ENCODE measurements around the gene RNF26. TPM values are rescaled to one million over a fixed set of nuclear protein-coding genes. Genes with fewer than 3 reads are reported as not detected.

RNF26 gene
- total RNA-seq, 1 donor from 2014 or later, result 13.2 TPM

DNA sequence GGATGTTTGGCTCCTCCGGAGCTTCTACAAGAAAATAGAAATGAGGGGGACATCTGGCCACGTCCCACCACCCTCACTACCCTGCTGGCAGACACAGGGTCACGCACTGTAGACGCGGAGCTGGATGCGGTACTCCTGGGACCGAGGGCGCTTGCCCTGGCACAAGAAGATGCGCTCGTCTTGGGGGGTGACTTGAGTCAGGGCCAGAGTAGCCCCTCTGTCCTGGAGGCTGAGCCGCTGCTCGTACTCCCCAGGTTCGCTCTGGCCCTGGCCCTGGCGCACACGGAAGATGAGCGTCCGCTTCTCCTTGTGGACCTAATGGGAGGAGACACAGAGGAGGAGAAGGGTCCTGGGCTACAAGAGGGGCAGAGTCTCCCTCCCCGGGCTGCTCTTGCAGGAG, 19.6 kb upstream of the RNF26 start:
- DNase-seq (no peak), ATAC-seq (no peak)
- intact Hi-C loops (cut with micrococcal nuclease), result no loop called here

DNA sequence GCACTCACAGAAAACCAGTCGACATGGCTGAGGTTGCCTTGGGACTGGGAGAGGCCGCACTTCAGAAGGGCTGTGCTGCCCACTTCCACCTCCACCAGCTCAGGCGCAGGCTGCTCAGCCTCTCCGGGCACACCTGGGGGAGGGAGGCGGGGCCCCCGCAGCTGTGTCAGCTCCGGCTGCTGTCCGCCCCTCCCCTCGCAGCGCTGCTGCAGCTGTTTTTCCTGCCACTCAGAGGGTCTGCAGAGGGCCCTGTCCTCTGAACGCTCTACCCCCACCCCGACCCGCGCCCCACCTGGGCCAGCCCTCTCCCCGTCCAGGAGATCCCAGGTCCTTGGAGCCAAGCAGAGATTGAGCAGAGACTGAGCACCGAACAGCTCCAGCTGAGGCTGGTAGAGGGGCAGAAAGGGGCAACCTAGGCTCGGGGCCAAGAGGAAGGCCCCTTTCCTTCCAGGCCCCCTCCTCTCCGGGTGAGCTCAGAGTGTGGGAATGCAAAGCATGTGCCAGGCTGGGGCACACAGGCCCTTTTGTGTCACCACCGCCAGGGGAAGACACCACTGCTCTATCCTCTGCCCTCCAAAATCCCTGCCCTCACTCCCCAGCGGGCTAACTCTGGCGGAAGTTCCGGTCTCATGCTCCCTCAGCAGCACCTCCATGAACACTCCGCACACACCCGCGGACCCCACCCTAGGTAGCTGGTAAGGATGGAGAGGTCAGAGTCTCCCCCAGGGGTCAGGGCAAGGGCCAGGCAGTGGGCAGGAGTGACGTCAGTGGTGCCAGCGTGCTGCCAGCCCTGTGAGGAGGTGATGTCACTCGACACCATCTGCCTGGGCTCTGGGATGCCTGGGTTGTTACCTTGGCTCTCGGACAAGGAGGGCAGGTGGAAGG, 19.0 kb upstream of the RNF26 start:
- intact Hi-C loops (cut with micrococcal nuclease), result no loop called here
- DNase-seq (peak; percentile 58), ATAC-seq (peak; percentile 60)

DNA sequence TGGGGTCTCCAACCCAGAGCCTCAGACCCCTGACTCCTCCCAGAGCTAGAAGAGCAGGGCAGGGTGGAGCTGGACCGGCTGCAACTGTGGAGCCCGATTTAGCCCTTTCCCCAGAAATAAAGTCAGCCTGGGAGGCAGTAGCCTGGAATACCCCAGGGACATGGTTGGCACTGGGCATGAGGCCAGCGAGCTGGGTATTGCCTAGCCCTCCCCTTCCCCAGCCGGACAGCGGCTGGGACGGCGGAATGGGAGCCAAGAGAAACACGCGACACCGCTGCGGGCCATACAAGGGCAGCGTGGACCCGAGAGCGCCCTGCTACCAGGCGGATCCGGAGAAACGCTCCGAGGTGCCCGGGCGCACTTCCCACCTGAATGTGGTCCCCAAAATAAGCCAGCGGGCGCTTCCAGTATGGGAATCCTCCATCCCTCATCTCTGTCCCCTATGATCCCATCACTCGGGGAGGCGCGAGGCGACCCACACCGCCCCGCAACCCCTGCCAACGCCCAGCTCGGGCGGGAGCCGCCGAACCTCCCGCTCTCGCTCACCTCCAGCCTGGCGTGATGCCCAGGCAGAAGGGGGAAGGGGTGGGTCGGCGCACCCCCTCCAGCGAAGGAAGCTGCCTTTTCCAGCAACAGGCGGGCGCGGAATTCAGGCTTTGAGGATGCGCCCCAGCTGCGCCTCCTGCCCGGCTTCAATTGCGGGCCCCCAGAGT, 18.2 kb upstream of the RNF26 start:
- intact Hi-C loops (cut with micrococcal nuclease), result no loop called here
- ATAC-seq (peak; percentile 61), DNase-seq (peak; percentile 82)

DNA sequence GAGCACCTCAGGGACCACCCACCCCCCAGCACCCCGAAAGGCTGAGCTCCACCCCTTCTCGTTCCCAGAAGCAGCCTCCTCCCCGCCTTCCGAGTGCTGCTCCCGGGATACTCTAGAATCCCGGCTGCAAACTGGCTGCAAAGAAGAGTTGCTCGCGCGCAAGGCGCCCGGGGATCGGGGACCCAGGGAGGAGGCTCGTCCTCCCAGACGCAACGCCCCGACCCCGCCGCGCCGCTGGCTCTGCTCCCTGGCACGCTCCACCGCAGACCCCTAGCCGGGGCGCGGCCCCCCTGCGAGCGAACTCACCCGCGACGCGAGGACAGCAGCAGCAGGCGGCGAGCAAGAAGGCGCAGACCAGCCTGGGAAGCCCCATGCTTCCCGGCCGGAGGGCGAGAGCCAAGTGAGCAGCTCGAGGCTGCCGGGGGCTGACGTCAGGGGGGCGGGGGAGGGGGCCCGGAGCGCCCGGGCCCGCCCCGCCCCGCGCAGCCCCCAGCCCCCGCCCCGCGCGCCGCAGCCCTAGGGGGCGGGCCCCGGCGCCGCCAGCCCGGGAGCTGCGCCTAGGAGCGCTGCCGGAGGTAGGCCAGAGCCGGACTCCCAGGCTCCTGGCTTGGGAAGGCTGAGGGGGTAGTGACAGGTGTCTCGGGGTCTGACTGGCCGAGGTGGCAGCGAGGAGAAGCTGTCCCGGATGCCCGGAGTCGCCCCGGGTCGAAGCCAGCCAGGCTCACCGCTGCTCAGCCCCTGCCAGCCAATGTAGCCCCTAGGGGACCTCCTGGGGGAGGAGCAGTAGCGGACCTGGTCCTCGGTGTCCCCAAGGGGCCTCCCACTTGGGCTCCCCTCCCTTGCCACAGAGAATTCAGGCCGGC, 17.4 kb upstream of the RNF26 start, which contains the start of gene MCAM:
MCAM (minus strand) TSS at position 402 of the 863 bp plus-strand sequence; CDS start at position 373, 29 bp downstream.
- intact Hi-C loops (cut with micrococcal nuclease), result no loop called here
- peak; percentile 43 for ATAC-seq
- DNase-seq, result peak; percentile 56

DNA sequence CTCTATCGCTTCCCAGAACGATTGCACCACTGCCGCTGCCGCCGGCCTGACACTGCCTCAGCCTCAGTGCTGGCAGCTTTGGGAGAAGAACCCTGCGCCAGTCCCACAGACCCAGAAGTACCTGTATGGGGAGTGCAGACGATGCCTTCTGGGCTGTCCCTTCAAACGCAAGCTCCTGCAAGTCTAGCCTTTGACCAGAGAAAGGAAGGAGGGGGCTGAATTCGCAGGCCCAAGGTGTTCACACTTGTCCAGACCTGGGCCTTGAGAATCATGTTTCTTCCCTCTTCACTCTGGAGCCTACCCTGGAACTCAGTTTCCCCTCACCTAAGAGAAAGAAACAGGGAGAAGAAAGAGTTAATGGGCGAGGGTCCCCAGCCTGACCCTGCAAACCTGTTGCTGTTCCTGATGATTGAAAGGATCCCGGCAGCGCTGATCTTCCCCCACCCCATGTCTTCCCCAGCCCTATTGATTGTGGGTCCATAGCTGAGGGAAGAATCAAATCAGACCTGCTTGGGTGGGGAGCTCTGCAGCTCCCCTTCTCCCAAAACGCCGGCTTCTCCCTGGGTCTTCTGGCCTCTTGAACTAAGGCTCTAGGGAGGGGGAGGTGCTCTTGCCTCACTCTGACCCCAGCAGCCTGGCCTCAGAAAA, 16.6 kb upstream of the RNF26 start:
- DNase-seq, result no peak
- ATAC-seq, result no peak
- intact Hi-C loops (cut with micrococcal nuclease), result no loop called here

DNA sequence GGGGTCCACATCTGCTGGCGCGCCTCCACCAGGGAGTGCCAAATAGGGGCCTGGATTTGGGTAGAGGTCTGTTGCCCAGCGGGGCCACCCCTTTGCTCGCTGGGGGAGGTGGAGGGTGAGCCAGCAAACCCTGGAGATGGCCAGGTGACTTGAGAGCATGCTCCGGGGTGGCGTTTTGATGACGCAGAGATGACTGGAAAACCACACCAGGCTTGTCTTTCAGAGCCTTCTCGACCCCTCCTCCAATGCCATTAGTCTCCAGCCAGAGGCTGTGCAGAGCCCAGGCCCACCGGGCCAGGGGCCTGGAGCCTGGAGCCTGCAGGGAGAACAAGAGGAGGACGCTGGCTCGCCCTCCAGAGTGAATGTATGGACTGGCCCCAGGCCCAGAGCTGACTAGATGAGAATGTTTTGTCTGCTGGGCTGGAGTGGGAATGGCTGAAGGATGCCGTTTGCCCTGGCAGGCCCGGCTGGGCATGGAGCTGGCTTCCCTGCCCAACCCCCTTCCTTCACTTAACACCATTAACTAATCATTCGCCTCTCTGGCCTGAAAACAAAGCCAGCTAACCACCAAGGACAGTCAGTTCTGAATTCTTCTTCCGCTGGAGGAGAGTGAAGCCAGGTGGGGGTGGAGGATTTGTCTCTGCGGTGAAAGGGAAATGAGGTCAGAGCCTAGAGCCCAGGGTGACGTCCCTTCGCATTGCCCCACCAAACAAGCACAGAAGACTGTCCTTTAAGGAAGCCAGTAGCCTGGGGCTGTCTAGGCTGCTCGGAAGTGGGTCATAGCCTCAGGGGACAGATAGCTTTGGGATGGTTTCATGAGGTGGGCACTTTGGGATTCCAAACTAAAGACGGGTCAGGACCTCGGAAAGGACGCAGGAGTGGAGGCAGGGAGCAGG, 15.8 kb upstream of the RNF26 start:
- intact Hi-C loops (cut with micrococcal nuclease), result no loop called here
- no peak for ATAC-seq
- no peak for DNase-seq

DNA sequence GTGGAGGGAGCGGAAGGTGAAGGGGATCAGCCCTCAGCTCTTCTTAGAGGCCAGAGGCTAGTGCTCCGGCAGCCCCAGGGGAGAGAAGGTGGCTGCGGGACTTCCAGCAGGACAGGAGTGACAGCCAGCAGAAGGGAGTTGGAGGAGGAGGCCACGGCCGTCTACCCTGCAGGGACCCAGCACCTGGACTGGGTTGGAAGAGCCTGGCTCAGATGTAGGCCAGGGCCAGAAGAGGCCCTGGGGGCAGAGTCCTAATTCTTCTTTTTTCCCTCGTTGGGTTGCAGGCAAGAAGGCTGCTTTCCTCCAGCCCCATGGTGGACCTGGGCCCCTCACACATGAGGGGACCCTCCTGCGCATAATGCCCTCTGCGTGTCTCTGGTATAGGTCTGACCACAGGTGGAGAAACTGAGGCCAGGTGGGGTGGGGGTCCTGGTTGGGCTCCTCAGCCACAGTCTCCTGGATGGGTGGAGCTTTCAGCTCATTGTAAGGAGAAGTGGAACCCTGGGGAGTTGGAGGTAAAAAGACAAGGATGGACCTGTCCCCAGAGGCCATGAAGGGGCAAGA, 15.1 kb upstream of the RNF26 start:
- intact Hi-C loops (cut with micrococcal nuclease), result no loop called here
- DNase-seq, result no peak
- ATAC-seq, result no peak

DNA sequence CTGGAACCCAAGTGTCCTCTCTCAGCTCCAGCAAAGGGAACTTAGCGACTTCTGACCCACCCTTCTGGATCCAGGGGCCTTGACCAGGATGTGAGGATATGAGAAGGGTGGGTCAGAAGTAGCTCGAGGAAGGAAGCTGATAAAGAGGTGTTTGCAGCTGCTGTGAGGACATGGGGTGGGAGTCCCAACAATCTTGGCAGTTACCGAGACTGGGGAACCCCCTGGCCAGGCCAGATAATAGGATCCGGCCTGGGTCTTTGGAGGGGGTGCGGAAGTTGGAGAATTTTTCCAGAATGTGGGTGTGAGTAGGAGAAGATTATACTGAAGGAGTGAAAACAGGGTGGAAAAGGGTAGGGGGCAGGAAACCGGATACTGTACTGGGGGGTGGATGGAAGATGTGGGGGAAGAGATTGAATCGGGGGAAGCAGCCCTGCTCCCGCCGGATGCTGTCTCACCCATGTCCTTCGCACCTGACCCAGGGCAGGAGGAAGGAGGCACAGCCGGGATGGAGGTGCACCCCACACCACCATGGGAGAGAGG, 14.6 kb upstream of the RNF26 start:
- intact Hi-C loops (cut with micrococcal nuclease), result no loop called here
- DNase-seq (no peak), ATAC-seq (no peak)

DNA sequence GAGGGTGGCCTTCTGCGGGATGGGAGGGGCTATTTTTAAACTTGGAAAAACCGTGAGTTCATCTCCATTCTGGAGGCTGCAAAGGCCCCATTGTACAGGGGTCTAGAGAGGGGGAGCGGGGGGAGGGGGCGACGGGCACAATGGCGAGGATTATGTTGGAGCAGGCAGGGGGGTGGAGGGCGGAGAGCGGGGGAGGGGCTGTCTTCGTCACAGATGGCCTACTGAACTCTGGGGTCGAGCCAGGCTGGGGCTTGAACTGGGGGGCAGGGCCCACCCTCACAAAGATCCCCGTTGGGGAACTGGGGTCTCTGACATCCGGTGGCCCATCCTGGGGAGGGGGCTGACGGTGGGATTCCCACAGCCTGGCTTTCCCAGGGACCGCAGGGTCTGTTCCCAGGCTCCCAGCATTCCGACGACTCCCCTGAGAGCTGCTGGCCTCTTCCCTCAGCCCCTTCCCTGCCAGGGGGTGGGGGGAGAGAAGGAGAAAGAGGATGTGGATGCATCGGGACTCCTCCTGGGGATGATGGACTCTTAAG, 14.0 kb upstream of the RNF26 start:
- peak; percentile 50 for DNase-seq
- peak; percentile 1 for ATAC-seq
- intact Hi-C loops (cut with micrococcal nuclease), result no loop called here

DNA sequence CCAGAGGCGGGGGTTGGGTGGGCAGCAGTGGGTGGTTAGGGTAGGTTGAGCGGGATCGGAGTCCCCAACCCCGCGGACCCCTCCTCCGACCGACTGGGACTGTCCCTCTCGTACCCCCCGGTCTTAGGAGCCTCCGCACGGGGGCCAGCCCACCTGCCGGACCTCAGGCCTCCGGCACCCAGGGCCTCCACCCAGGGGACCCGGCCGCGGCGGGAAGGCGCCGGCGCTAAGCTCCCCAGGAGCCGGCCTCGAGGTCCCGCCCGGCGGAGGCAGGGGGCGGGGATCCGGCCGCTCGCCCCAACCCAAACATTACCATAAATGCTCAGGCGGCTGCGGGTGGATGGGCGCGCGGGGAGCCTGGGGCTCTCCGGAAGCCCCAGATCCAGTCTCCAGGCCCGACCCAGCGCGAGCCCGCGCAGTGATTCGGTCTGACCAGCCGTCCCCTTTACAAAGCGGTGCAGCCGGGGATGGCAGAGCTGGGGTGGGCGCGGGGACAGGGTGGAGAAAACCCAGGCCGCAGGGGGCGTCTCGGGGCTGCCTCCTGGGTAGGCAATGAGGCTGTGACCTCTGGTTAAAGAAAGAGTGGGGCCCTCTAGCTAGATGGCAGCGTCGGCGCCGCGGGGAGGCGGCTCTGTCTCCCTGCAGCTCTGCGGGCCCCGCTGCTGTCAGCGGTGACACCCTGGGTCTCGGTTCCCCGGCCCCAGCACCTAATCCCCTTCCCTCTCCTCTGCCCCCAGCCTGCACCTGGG, 13.4 kb upstream of the RNF26 start:
- DNase-seq, result peak; percentile 75
- intact Hi-C loops (cut with micrococcal nuclease), result no loop called here
- peak; percentile 44 for ATAC-seq

DNA sequence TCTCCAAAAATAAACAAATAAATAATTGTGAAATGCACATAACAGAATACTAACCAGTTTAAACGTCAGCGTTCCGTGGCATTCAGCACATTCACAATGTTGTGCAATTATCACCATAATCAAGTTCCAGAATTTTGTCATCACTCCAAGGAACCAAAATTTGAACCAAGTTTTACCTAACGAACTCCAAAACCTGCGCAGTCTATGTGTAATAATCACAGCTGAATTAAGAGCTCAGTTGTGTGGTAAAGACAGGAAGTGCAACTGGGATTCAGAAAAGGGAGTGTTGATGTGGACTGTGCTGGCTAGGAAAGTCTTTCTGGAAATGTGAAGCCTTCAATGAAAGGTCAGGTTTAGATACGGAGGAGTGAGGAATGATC, 12.0 kb upstream of the RNF26 start:
- intact Hi-C loops (cut with micrococcal nuclease), result no loop called here
- no peak for DNase-seq
- ATAC-seq, result no peak

DNA sequence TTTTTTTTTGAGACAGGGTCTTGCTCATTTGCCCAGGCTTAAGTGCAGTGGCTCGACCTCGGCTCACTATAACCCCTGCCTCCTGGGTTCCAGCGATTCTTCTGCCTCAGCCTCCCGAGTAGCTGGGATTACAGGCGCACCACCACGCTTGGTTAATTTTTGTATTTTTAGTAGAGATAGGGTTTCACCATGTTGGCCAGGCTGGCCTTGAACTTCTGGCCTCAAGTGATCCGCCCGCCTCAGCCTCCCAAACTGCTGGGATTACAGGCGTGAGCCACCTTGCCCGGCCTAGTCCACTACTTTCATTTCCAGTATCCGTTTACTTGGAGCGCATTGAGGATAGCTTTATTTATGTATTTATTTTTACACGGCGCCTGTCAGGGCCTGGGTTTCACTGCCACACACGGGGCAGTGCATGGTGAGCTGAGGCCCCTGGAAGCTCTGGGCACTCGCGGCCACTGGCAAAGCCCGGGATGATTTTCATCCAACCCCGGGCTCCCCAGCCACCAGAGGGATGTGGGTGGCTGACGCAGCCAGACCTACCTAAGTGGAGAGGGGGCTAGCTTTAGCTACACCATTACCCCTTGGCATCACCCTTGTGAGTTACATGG, 11.3 kb upstream of the RNF26 start:
- DNase-seq (no peak), ATAC-seq (no peak)

DNA sequence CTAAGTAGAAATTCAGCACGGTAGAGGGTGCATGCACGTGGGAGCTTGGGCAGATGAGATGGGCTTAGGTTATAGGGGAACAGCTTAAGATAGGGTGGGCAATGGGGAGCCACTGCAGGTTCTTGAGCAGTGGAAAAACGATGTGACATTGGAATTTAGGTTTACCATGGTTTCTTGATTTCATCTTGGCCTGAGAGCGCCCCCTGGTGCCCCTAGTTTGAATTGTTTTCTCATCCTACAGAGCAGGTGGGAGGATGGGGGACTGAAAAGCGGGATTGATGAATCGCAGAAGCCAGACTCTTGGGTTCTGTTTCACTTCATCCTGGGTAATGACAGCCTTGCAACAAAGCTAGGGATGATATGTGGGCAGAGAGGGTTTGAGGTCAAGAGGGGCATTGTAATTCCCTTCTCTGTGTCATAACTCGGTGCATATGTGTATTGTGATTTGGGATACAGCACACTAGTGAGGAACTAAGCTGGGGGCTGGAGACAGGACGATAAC, 10.7 kb upstream of the RNF26 start:
- peak; percentile 73 for DNase-seq
- ATAC-seq, result peak; percentile 7
- intact Hi-C loops (cut with micrococcal nuclease), result no loop called here

More for the DNA sequence above, 11.3 kb upstream of the RNF26 start:
- intact Hi-C loops (cut with micrococcal nuclease), result no loop called here

DNA sequence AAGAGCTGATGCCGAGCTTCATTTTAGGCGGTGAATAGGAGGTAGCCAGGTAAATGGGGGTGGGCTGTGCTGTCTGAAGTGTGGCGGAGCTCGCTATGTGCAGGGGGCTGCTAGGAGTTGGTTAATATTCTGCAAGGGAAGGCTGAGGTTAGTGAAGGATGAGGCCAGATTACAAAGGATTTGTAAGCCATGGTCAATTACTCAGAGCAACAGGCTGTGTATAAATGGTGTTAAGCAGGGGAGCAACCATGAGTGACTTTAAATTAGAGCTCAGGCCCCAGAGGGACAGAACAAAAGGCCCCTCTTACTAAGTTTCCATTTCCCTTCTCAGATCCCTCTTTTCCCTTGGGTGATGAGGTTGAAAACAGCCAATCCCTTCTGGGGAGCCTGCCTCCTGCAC, 10.1 kb upstream of the RNF26 start:
- DNase-seq (no peak), ATAC-seq (no peak)
- intact Hi-C loops (cut with micrococcal nuclease), result no loop called here

DNA sequence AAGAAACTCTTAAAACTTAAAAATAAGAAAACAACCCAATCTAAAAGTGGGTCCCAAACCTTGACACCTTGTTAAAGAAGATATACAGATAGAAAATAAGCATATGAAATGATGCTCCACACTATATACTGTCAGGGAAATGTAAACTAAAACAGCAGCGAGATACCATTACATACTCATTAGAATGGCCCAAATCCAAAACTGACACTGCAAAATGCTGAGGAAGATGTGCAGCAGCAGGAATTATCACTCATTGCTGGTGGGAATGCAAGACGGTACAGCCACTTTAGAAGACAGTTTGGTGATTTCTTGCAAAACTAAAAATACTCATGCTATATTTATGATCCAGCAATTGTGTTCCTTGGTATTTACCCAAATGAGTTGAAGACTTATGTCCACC, 5.0 kb upstream of the RNF26 start:
- intact Hi-C loops (cut with micrococcal nuclease), result no loop called here
- no peak for DNase-seq

DNA sequence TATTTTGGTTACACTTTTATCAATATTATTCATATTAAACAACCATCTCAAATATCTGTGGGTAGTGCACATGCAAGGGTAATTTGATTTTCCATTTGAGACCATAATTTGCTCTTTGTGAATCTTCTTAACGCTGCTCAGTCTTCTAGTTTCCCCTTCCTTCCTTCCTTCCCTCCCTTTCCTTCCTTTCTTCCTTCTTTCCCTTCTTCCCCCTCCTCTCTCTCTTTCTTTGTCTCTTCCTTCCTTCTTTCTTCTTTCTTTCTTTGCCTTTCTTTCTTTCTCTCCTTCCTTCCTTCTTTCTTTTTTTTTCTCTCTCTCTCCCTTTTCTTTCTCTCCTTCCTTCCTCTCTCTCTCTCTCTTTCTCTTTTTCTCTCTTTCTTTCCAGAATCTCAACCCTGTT, 4.1 kb upstream of the RNF26 start:
- ATAC-seq, result no peak
- intact Hi-C loops (cut with micrococcal nuclease), result no loop called here

More for the DNA sequence above, 5.0 kb upstream of the RNF26 start:
- no peak for ATAC-seq

More for the DNA sequence above, 4.1 kb upstream of the RNF26 start:
- no peak for DNase-seq
